K562 treated with DMSO at 1 percent for 24 hours (cell line): ENCODE data around the gene RNF212B. TPM values are rescaled to one million over a fixed set of nuclear protein-coding genes. Genes with fewer than 3 reads are reported as not detected.

Experiments
- total RNA-seq: library from RNA; unstranded; fragments of 300-600 nt; gene quantifications from 2 replicates; pipeline ENCODE4 v1.2.3, GENCODE V29; 2022; ENCODE audit warnings: low read depth; ENCODE audit not compliant: insufficient read depth

The RNF212B gene
- total RNA-seq = not detected in 2 replicates

DNA sequence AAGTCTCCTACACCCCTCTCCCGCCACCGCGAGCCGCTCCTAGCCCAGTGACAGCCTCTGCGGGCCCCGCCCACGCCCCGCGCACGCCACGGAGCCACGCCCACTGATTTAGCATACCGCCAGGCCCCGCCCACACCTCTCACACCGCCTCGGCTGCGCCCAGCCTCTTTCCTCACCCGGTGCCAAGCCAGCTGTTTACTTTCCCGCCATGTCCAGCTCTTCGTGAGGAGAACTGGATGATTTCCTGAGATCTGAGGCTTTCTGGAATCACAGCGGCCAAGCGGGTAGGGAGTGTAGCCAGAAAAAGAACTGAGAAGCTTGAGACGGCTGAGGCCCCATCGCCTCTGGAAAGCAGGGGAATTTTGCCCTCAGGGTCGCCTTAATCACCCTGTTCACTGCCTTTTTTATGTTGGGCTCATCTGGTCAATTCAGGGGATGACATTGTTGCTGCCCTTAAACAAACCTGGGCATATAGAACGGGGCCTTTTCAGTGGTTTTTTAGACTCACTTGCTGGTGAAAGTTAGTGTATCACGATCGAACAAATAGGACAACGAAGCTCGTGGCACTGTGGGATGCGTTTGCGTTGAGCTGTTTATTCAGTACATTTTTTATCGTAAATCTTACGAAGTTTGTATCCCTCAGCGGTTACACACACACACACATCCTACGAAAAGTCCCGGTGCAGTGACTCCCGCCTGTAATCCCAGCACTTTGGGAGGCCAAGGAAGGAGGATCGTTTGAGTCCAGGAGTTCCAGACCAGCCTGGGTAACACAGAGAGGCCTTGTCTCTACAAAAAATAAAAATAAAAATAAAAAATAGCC lies at the start of gene RNF212B:
RNF212B (plus strand) TSS at position 165 of the 823 bp plus-strand sequence. CDS start 2,410 bp downstream, outside the sequence.

DNA sequence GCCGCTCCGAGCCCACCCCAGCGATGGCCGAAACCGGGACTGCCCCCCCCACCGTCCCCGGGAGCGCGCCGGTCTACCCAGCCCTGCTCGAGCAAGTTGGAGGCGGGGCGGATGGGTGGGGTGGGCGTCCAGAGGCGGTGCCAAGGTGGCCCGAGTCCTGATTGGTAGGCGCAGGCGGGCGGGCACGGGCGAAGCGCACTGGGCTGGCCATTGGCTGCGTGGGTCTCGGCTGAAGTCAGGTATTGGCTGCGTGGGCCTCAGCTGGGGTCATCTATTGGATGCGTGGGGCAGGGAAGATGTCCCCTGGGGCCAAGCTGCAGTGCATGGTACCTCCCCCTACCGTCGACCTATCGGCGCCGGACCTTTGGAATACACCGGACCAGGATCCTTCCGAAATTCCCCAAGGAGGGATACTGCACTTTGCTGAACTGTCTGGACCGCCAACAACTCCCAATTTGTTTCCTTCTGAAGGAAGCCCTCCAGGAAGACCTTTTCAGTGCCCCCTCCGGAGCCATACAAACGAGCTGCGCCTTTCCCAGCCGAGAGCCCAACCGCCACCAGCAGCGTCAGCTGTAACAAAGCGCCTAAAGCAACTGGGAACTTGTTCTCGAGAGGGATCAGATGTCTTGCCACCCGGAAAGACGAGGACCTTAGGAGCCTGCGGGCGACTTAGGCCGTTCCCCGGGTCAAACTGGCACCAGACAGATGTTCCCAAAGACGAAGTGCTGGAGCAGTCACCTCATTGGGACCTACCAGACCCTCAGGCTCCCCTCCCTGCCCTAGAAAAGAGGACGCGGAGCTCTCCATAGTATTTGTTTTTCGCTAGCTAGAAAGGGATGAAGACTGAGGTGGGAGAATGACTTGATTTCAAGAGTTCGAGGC lies 48.5 kb downstream of the RNF212B start, which contains the start of gene HOMEZ:
HOMEZ (minus strand) TSS at position 113 of the 882 bp plus-strand sequence. CDS start 180 bp downstream, outside the sequence.

DNA sequence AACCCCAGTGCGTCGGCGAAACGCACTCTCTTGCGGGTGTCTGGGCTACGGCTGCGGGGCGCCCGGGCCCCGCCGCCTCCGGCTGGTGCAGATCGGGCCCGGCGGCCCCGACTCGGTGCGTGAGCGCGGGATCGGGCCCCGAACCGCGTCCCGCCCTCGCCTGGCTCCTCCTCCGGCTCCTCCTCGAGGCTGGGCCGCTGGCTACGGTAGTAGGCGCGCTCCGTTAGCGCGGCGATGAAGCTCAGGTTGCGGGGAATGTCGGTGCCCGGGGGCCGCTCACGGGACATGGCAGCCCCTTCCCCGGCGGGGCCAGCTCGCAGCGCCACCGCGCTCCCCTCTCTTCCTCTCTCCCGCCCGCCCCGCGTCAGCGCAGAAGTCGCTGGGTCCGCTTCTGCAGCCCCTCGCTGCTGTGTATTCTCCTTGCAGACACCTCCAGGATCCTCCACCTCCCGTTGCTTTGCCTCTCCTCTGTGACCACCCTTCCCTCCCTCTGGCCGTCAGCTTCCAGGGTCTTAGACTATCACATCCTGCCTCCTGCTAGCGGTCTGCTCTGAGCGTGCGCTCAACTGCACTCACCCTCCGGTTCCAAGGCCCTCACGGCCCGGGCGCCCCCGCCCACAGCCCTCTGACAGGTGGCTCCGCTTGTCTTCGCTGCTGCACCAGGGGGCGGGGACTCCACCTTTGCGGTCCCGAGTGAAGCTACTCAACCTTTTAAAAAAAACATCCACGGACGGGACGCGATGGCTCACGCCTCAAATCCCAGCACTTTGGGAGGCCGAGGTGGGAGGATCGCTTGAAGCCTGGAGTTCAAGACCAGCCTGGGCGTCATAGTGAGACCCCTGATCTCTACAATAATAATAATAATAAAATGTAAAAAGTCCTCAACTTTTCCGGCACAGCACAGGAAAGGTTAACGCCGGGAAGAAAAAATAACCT lies 64.8 kb downstream of the RNF212B start, which contains the start of gene PPP1R3E:
PPP1R3E (minus strand) TSS at position 570 of the 936 bp plus-strand sequence; CDS start at position 287, 283 bp downstream.

GRCh38 chr14:23306412-23307145 lies 68.8 kb downstream of the RNF212B start, which contains the start of gene BCL2L2:
Gene BCL2L2 (plus strand): TSS chr14:23306833. CDS start chr14:23307768, 935 bp downstream.

GRCh38 chr14:23320584-23321571 lies 83.1 kb downstream of the RNF212B start, which contains the start of gene PABPN1:
Gene PABPN1 (plus strand): TSS chr14:23321457. CDS start chr14:23321470, 13 bp downstream.

Other genes with a start within 250 kb of the RNF212B start
- gene C14orf93, start 227.8 kb upstream of the RNF212B start, total RNA-seq = 24.9 and 27.5 TPM in 2 replicates
- gene PSMB5, start 203.0 kb upstream of the RNF212B start, total RNA-seq = 142 and 154 TPM in 2 replicates
- gene PSMB11, start 195.7 kb upstream of the RNF212B start, total RNA-seq = not detected in 2 replicates
- 19.6 and 20.7 TPM in 2 replicates for gene CDH24, start 180.4 kb upstream of the RNF212B start, total RNA-seq
- 102 and 115 TPM in 2 replicates for gene ACIN1, start 142.8 kb upstream of the RNF212B start, total RNA-seq
- 33.7 and 50.7 TPM in 2 replicates for gene C14orf119, start 142.4 kb upstream of the RNF212B start, total RNA-seq
- not detected in 2 replicates for gene CIROP, start 132.9 kb upstream of the RNF212B start, total RNA-seq
- gene CEBPE, start 118.7 kb upstream of the RNF212B start, total RNA-seq = not detected in 2 replicates
- gene SLC7A8, start 54.3 kb upstream of the RNF212B start, total RNA-seq = 7.6 and 9.6 TPM in 2 replicates
- 11.7 and 15.7 TPM in 2 replicates for gene HOMEZ, start 48.2 kb downstream of the RNF212B start, total RNA-seq
- 9.0 and 10.3 TPM in 2 replicates for gene PPP1R3E, start 64.9 kb downstream of the RNF212B start, total RNA-seq
- 18.4 and 20.3 TPM in 2 replicates for gene BCL2L2, start 68.9 kb downstream of the RNF212B start, total RNA-seq
- 97.6 and 109 TPM in 2 replicates for gene PABPN1, start 83.5 kb downstream of the RNF212B start, total RNA-seq
- gene SLC22A17, start 115.0 kb downstream of the RNF212B start, total RNA-seq = 0.73 and 1.1 TPM in 2 replicates
- not detected in 2 replicates for gene EFS, start 127.2 kb downstream of the RNF212B start, total RNA-seq
- not detected in 2 replicates for gene IL25, start 134.9 kb downstream of the RNF212B start, total RNA-seq
- not detected in 2 replicates for gene CMTM5, start 139.1 kb downstream of the RNF212B start, total RNA-seq
- gene MYH6, start 170.3 kb downstream of the RNF212B start, total RNA-seq = not detected in 2 replicates
- not detected in 2 replicates for gene MYH7, start 197.7 kb downstream of the RNF212B start, total RNA-seq
- 31.3 and 32.8 TPM in 2 replicates for gene NGDN, start 231.8 kb downstream of the RNF212B start, total RNA-seq